ENCODE results near the gene POM121L2. TPM values are rescaled to one million over a fixed set of nuclear protein-coding genes. Genes with fewer than 3 reads are reported as not detected.

POM121L2 gene
- total RNA-seq, 2 experiments from 2014 or later = not detected

GRCh38 chr6:27314046-27314445, 2.0 kb upstream of the POM121L2 start:
- intact Hi-C loops (cut with micrococcal nuclease) = loop anchor here (5.0 kb wide), 4 partner anchors 152 to 373 kb away; no protein-coding TSS in a partner anchor
- CTCF ChIA-PET = interaction anchor here (0.6 to 1.8 kb wide), 5 partner anchors 10 to 438 kb away, joined by 3 to 8 read pairs (median 4); no protein-coding TSS in a partner anchor
- H3K4me1 Mint-ChIP-seq (ENCODE audit: low read depth) = peaks cover 10% of the 10 kb centered on the region
- H3K4me3 Mint-ChIP-seq = no peak overlapping the region
- H3K27ac Mint-ChIP-seq = no peak overlapping the region
- no peaks in the 10 kb centered on the region for H3K9me3 Mint-ChIP-seq
- no peaks in the 10 kb centered on the region for H3K36me3 Mint-ChIP-seq (ENCODE audit: low read depth)
- peaks cover 52% of the 10 kb centered on the region for H3K27me3 Mint-ChIP-seq (ENCODE audit: low read depth)
- DNase-seq = no peak

GRCh38 chr6:27312950-27313271, 838 bp upstream of the POM121L2 start:
- Mint-ChIP-seq H3K9me3 (no peaks in the 10 kb centered on the region), H3K4me3 (peak overlapping the region; percentile 72), H3K27me3 (ENCODE audit: low read depth) (peaks cover 56% of the 10 kb centered on the region), H3K27ac (no peak overlapping the region), H3K36me3 (ENCODE audit: low read depth) (no peaks in the 10 kb centered on the region), H3K4me1 (ENCODE audit: low read depth) (peaks cover 10% of the 10 kb centered on the region)
- DNase-seq = no peak
- CTCF ChIA-PET = interaction anchor here (0.6 to 1.8 kb wide), 12 partner anchors 9 to 459 kb away, joined by 3 to 8 read pairs (median 4); partner anchors contain the start of gene ZNF391
- intact Hi-C loops (cut with micrococcal nuclease) = loop anchor here (1.0 to 5.0 kb wide), 9 partner anchors 62 to 439 kb away; no protein-coding TSS in a partner anchor

GRCh38 chr6:27311806-27312145, 297 bp downstream of the POM121L2 start:
- Mint-ChIP-seq H3K27me3 (ENCODE audit: low read depth) (peaks cover 61% of the 10 kb centered on the region), H3K4me1 (ENCODE audit: low read depth) (peaks cover 10% of the 10 kb centered on the region), H3K4me3 (peak overlapping the region; percentile 72), H3K9me3 (no peaks in the 10 kb centered on the region), H3K27ac (no peak overlapping the region), H3K36me3 (ENCODE audit: low read depth) (no peaks in the 10 kb centered on the region)
- DNase-seq = no peak
- intact Hi-C loops (cut with micrococcal nuclease) = loop anchor here (1.0 to 5.0 kb wide), 9 partner anchors 63 to 441 kb away; no protein-coding TSS in a partner anchor
- CTCF ChIA-PET = interaction anchor here (0.6 to 1.8 kb wide), 8 partner anchors 16 to 484 kb away, joined by 3 to 5 read pairs (median 4); partner anchors contain the start of gene ZNF391

- no peak for DNase-seq
- peaks cover 64% of the 10 kb centered on the region for H3K27me3 Mint-ChIP-seq (ENCODE audit: low read depth)
- H3K4me1 Mint-ChIP-seq (ENCODE audit: low read depth) = no peaks in the 10 kb centered on the region
- H3K27ac Mint-ChIP-seq = no peak overlapping the region
- no peaks in the 10 kb centered on the region for H3K9me3 Mint-ChIP-seq
- CTCF ChIA-PET = interaction anchor here (0.6 to 2.2 kb wide), 3 partner anchors 9 to 306 kb away, joined by 3 to 8 read pairs (median 3); no protein-coding TSS in a partner anchor
- intact Hi-C loops (cut with micrococcal nuclease) = no loop called here
- H3K4me3 Mint-ChIP-seq = no peak overlapping the region
- peaks cover 5% of the 10 kb centered on the region for H3K36me3 Mint-ChIP-seq (ENCODE audit: low read depth)
These were observed 8.3 kb downstream of the POM121L2 start for GRCh38 chr6:27303613-27304272.

- intact Hi-C loops (cut with micrococcal nuclease) = loop anchor here (5.0 kb wide), 1 partner anchor 249 kb away; no protein-coding TSS in a partner anchor
- peaks cover 2% of the 10 kb centered on the region for H3K4me1 Mint-ChIP-seq (ENCODE audit: low read depth)
- peak; percentile 20 for DNase-seq
- CTCF ChIA-PET = no interaction called here
- no peak overlapping the region for H3K27ac Mint-ChIP-seq
- peaks cover 5% of the 10 kb centered on the region for H3K36me3 Mint-ChIP-seq (ENCODE audit: low read depth)
- H3K9me3 Mint-ChIP-seq = peaks cover 14% of the 10 kb centered on the region
- H3K4me3 Mint-ChIP-seq = no peak overlapping the region
- H3K27me3 Mint-ChIP-seq (ENCODE audit: low read depth) = peaks cover 77% of the 10 kb centered on the region
These were observed 14.0 kb downstream of the POM121L2 start for GRCh38 chr6:27297857-27298730.

GRCh38 chr6:27297484-27297856, 14.6 kb downstream of the POM121L2 start:
- DNase-seq = no peak
- intact Hi-C loops (cut with micrococcal nuclease) = loop anchor here (5.0 kb wide), 1 partner anchor 250 kb away; no protein-coding TSS in a partner anchor
- Mint-ChIP-seq H3K9me3 (peaks cover 14% of the 10 kb centered on the region), H3K27me3 (ENCODE audit: low read depth) (peaks cover 72% of the 10 kb centered on the region), H3K36me3 (ENCODE audit: low read depth) (peaks cover 3% of the 10 kb centered on the region), H3K27ac (no peak overlapping the region), H3K4me3 (no peak overlapping the region), H3K4me1 (ENCODE audit: low read depth) (peaks cover 2% of the 10 kb centered on the region)
- CTCF ChIA-PET = no interaction called here

- peaks cover 8% of the 10 kb centered on the region for H3K36me3 Mint-ChIP-seq (ENCODE audit: low read depth)
- CTCF ChIA-PET = interaction anchor here (0.6 to 1.2 kb wide), 2 partner anchors 16 to 1399 kb away, joined by 4 to 5 read pairs; partner anchors contain the start of gene POM121L2
- no peak overlapping the region for H3K4me3 Mint-ChIP-seq
- intact Hi-C loops (cut with micrococcal nuclease) = loop anchor here (5.0 kb wide), 1 partner anchor 251 kb away; no protein-coding TSS in a partner anchor
- H3K4me1 Mint-ChIP-seq (ENCODE audit: low read depth) = peaks cover 2% of the 10 kb centered on the region
- peaks cover 77% of the 10 kb centered on the region for H3K27me3 Mint-ChIP-seq (ENCODE audit: low read depth)
- H3K9me3 Mint-ChIP-seq = peaks cover 20% of the 10 kb centered on the region
- no peak overlapping the region for H3K27ac Mint-ChIP-seq
- no peak for DNase-seq
These were observed 15.8 kb downstream of the POM121L2 start for GRCh38 chr6:27296106-27296783.

- Mint-ChIP-seq H3K4me3 (no peak overlapping the region), H3K27me3 (ENCODE audit: low read depth) (peaks cover 79% of the 10 kb centered on the region), H3K9me3 (peaks cover 22% of the 10 kb centered on the region), H3K36me3 (ENCODE audit: low read depth) (peaks cover 12% of the 10 kb centered on the region), H3K27ac (no peak overlapping the region), H3K4me1 (ENCODE audit: low read depth) (peaks cover 3% of the 10 kb centered on the region)
- CTCF ChIA-PET = interaction anchor here (0.6 to 1.2 kb wide), 2 partner anchors 17 to 1400 kb away, joined by 4 to 5 read pairs; partner anchors contain the start of gene POM121L2
- no peak for DNase-seq
- intact Hi-C loops (cut with micrococcal nuclease) = loop anchor here (5.0 kb wide), 1 partner anchor 252 kb away; no protein-coding TSS in a partner anchor
These were observed 16.6 kb downstream of the POM121L2 start for GRCh38 chr6:27295301-27296079.

GRCh38 chr6:27294409-27294808, 17.7 kb downstream of the POM121L2 start:
- Mint-ChIP-seq H3K4me1 (ENCODE audit: low read depth) (peaks cover 3% of the 10 kb centered on the region), H3K9me3 (peaks cover 26% of the 10 kb centered on the region), H3K36me3 (ENCODE audit: low read depth) (peaks cover 16% of the 10 kb centered on the region), H3K27me3 (ENCODE audit: low read depth) (peaks cover 82% of the 10 kb centered on the region), H3K27ac (no peak overlapping the region), H3K4me3 (no peak overlapping the region)
- no peak for DNase-seq
- CTCF ChIA-PET = interaction anchor here (0.6 kb wide), 1 partner anchor 193 kb away, joined by 3 read pairs; no protein-coding TSS in a partner anchor
- intact Hi-C loops (cut with micrococcal nuclease) = no loop called here

GRCh38 chr6:27293436-27294098, 18.5 kb downstream of the POM121L2 start:
- H3K36me3 Mint-ChIP-seq (ENCODE audit: low read depth) = peaks cover 17% of the 10 kb centered on the region
- no peak overlapping the region for H3K27ac Mint-ChIP-seq
- H3K9me3 Mint-ChIP-seq = peaks cover 26% of the 10 kb centered on the region
- peaks cover 88% of the 10 kb centered on the region for H3K27me3 Mint-ChIP-seq (ENCODE audit: low read depth)
- no peak overlapping the region for H3K4me3 Mint-ChIP-seq
- no peak for DNase-seq
- CTCF ChIA-PET = interaction anchor here (0.6 kb wide), 1 partner anchor 193 kb away, joined by 3 read pairs; no protein-coding TSS in a partner anchor
- intact Hi-C loops (cut with micrococcal nuclease) = no loop called here
- peaks cover 5% of the 10 kb centered on the region for H3K4me1 Mint-ChIP-seq (ENCODE audit: low read depth)

GRCh38 chr6:27290850-27291208, 21.2 kb downstream of the POM121L2 start:
- Mint-ChIP-seq H3K36me3 (ENCODE audit: low read depth) (peaks cover 18% of the 10 kb centered on the region), H3K4me1 (ENCODE audit: low read depth) (peaks cover 15% of the 10 kb centered on the region), H3K4me3 (no peak overlapping the region), H3K9me3 (peaks cover 19% of the 10 kb centered on the region), H3K27me3 (ENCODE audit: low read depth) (peaks cover 85% of the 10 kb centered on the region), H3K27ac (no peak overlapping the region)
- no peak for DNase-seq
- CTCF ChIA-PET = interaction anchor here (0.7 kb wide), 1 partner anchor 489 kb away, joined by 3 read pairs; no protein-coding TSS in a partner anchor
- intact Hi-C loops (cut with micrococcal nuclease) = no loop called here

All from activated naive CD4-positive, alpha-beta T cell treated with anti-CD3 and anti-CD28 coated beads for 36 hours (primary cell).